ENCODE measurements around the gene CST3. TPM values are rescaled to one million over a fixed set of nuclear protein-coding genes. Genes with fewer than 3 reads are reported as not detected.
"Not testable (repeated sequence)": the region's sequence is repeated elsewhere in the genome, so short reads cannot be mapped to it uniquely, and the experiment has no call there.

Gene CST3
- total RNA-seq, 3 donors from 2014 or later: 763 to 916 (median 852) TPM

DNA sequence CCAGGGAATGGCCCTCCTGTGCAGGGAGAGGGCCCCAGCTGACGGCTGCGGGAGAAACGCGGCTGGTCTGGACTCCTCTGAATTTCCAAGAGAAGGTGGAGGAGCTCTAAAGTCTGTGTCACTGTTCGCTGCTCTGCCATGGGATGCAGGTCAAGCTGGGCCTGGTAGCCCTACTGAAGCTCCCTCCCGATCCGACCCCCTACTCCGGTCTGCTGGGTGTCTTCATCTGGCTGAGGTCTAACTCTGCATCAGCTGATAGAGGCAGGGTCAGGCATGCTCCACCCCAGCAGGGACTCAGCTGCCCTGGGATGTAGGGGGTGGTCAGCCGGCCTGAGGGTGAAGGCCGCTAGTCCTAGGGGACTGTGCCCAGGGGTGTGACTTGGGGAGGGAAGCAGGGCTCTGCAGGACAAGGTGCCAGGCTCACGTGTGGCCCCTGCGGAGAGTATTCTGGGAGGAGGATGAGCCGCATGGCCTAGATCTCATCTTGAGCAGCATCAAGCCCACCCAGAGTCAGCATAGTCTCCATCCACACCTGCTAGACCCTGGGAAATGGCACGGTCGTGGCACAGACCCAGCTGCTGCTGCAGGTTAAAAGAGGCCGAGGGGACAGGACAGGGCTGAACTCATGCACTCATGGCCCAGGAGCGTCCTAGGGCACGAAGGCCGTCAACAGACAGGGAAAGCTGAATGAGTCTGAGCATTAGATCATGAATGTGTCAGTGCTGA lies 1.4 kb downstream of the CST3 start:
- H3K4me1 ChIP-seq (ENCODE audit: low read depth): peaks cover 9% of the 10 kb centered on the region
- TF ChIP-seq, protein P1, sequence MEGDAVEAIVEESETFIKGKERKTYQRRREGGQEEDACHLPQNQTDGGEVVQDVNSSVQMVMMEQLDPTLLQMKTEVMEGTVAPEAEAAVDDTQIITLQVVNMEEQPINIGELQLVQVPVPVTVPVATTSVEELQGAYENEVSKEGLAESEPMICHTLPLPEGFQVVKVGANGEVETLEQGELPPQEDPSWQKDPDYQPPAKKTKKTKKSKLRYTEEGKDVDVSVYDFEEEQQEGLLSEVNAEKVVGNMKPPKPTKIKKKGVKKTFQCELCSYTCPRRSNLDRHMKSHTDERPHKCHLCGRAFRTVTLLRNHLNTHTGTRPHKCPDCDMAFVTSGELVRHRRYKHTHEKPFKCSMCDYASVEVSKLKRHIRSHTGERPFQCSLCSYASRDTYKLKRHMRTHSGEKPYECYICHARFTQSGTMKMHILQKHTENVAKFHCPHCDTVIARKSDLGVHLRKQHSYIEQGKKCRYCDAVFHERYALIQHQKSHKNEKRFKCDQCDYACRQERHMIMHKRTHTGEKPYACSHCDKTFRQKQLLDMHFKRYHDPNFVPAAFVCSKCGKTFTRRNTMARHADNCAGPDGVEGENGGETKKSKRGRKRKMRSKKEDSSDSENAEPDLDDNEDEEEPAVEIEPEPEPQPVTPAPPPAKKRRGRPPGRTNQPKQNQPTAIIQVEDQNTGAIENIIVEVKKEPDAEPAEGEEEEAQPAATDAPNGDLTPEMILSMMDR (IDR thresholded peaks at IDR 0.05): no peak
- no peaks in the 10 kb centered on the region for H3K9me3 ChIP-seq
- intact Hi-C loops (cut with DNase I, micrococcal nuclease): no loop called here
- no peak for DNase-seq
- no peaks in the 10 kb centered on the region for H3K36me3 ChIP-seq (ENCODE audit: low read depth)
- no peak for ATAC-seq
- no peak overlapping the region for H3K4me3 ChIP-seq

DNA sequence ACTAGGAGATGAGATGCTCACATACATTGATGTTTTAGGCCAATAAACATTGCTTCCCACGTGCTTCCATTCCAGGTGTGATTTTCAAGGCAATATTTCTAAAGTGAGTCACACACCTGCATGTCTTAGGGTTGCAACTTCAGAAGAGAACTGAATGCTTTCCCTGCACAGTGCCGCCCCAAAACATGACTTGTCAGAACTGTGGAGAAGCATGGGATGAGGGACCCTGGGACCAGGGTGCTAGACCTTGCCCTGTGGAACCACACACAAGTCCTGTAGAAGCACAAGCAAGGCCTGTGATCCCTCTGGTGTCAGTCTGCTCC lies 2.0 kb downstream of the CST3 start:
- intact Hi-C loops (cut with DNase I, micrococcal nuclease); H3K4me3 ChIP-seq; ATAC-seq: not testable (repeated sequence)

DNA sequence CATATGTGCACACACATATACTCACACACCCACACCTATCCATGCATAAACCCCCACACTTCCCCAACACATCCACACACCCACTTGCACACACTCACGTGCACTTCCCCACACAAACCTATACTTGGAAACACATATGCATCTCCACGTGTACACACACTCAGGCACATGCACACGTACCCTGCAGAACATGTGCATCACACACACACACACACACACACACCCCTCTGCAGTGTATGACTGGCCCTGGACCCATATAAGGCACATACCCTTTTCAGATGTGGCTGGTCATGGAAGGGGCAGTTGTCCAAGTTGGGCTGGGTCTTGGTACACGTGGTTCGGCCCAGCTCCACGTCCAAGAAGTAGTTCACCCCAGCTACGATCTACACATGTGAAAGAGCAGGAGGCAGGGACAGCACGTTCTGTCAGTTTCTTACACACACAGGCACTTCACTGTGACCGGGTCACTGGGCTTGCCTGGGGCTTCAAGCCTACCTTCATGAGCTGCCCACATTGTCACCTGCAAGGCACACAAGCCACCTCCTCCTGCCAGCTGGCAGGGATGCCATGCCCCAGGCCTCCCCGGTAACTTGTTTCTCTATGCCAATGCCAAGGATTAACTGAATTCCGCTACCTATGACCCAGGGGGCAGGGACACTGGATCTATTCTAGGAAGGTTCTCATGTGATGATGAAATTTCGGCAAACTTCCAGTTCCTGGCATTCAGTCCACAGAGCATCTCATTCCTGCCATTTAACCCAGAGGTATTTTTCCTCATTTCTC lies 2.6 kb downstream of the CST3 start:
- intact Hi-C loops (cut with DNase I, micrococcal nuclease): no loop called here
- H3K4me3 ChIP-seq: no peak overlapping the region
- no peaks in the 10 kb centered on the region for H3K36me3 ChIP-seq (ENCODE audit: low read depth)
- no peak for ATAC-seq
- TF ChIP-seq, protein P1 (IDR thresholded peaks at IDR 0.05): no peak
- no peak for DNase-seq
- no peaks in the 10 kb centered on the region for H3K9me3 ChIP-seq
- peaks cover 9% of the 10 kb centered on the region for H3K4me1 ChIP-seq (ENCODE audit: low read depth)

More for the DNA sequence above, 2.0 kb downstream of the CST3 start:
- not testable (repeated sequence) for H3K4me1 ChIP-seq (ENCODE audit: low read depth); H3K36me3 ChIP-seq (ENCODE audit: low read depth); H3K9me3 ChIP-seq; DNase-seq

DNA sequence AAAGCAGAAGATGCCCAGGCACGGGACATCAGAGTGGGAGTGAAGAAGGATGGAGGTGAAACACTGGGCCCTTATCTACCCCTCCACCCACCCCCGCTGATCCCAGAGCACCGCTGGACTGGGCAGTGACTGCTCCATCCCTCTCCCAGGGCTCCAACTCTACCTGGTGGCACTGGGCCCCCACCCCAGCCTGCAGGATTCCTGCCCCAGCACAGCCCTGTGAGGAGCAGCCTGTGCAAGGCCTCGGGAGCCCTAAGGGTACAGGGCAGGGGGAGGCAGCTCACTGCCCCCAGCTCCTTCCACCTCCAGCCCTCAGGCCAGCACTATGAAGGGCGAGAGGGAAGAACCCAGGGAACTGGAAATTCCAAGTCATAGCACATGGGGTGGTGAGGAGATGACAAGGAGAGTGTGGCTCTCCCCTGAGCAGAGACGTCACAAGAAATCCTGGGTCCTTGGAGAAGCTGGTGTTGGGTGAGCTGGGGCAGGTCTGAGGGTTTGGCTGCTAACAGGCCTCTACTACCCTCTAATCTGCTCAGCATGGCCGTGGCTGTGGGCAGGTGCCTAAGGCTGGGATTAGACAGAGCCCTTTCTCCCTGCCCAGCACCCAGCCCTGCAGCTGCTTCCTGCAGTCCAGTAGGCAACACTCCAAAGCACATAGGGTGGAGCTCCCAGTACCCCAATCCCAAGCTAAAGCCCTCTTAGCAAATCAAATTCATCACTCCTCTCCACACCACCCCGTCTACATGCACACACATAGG lies 3.5 kb downstream of the CST3 start:
- no peak overlapping the region for H3K4me3 ChIP-seq
- no peaks in the 10 kb centered on the region for H3K36me3 ChIP-seq (ENCODE audit: low read depth)
- peaks cover 10% of the 10 kb centered on the region for H3K4me1 ChIP-seq (ENCODE audit: low read depth)
- intact Hi-C loops (cut with DNase I, micrococcal nuclease): no loop called here
- no peak for DNase-seq
- no peak for ATAC-seq
- H3K9me3 ChIP-seq: no peaks in the 10 kb centered on the region
- TF ChIP-seq, protein P1 (IDR thresholded peaks at IDR 0.05): no peak

GRCh38 chr20:23632711-23633573 lies 4.8 kb downstream of the CST3 start:
- Histone ChIP-seq H3K4me1 (ENCODE audit: low read depth) (peaks cover 10% of the 10 kb centered on the region), H3K36me3 (ENCODE audit: low read depth) (no peaks in the 10 kb centered on the region), H3K4me3 (no peak overlapping the region), H3K9me3 (no peaks in the 10 kb centered on the region)
- no peak for ATAC-seq
- TF ChIP-seq, protein P1 (IDR thresholded peaks at IDR 0.05): no peak
- intact Hi-C loops (cut with DNase I, micrococcal nuclease): no loop called here
- DNase-seq: no peak
